T-helper 1 cell treated with Interleukin-12 subunit alpha and Interleukin-12 subunit beta and Interleukin-4 antibody, amounts not matched to agents 30 μg/mL and 1 μg/mL, for 36 hours (primary cell): ENCODE measurements around the gene KRI1.

Source experiments
- H3K27ac Mint-ChIP-seq: one replicate; pipeline ENCODE4 v1.8.0; 2021; ENCODE audit warnings: mild to moderate bottlenecking, mixed read lengths
- H3K27me3 Mint-ChIP-seq: one replicate; pipeline ENCODE4 v1.8.0; 2021; ENCODE audit warnings: low read depth, mixed read lengths
- H3K36me3 Mint-ChIP-seq: one replicate; pipeline ENCODE4 v1.8.0; 2021; ENCODE audit warnings: low read depth, mixed read lengths
- H3K4me1 Mint-ChIP-seq: one replicate; pipeline ENCODE4 v1.8.0; 2021; ENCODE audit warnings: low read depth, mixed read lengths
- H3K4me3 Mint-ChIP-seq: one replicate; pipeline ENCODE4 v1.8.0; 2021; ENCODE audit warnings: mild to moderate bottlenecking, moderate library complexity, mixed read lengths
- H3K9me3 Mint-ChIP-seq: one replicate; pipeline ENCODE4 v1.8.0; 2021; ENCODE audit warnings: mixed read lengths

KRI1 gene

GRCh38 chr19:10565567-10566407 is at the start of gene KRI1:
Gene KRI1, minus strand, starts transcription at chr19:10566010. Its CDS starts 11 bp downstream, at chr19:10565999.
- Mint-ChIP-seq H3K27ac (peak within 1 kb of the TSS; percentile 98), H3K4me1 (peaks cover 39% of the 10 kb centered on the region), H3K27me3 (no peaks in the 10 kb centered on the region), H3K4me3 (peak within 1 kb of the TSS; percentile 99), H3K36me3 (peaks cover 36% of the 10 kb centered on the region), H3K9me3 (no peaks in the 10 kb centered on the region)

GRCh38 chr19:10612499-10613119 is 46.8 kb upstream of the KRI1 start:
- Mint-ChIP-seq H3K4me1 (peaks cover 6% of the 10 kb centered on the region), H3K4me3 (no peak overlapping the region), H3K9me3 (no peaks in the 10 kb centered on the region), H3K27ac (no peak overlapping the region), H3K27me3 (no peaks in the 10 kb centered on the region), H3K36me3 (peaks cover 12% of the 10 kb centered on the region)

DNA sequence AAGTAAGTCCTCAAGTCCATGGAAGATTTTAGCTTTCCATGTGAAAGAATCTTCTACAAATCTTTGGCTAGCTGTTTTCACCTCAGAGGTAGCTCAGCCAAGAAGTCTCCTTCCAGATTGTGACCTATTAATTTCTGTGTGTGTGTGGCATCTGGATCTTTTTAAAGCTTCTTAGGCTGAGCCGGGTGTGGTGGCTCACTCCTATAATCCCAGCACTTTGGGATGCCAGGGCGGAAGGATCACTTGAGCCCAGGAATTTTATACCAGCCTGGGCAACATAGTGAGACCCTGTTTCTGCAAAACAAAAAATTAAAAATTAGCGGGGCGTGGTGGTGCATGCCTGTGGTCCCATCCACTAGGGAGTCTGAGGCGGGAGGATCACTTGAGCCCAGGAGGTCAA is 46.1 kb upstream of the KRI1 start:
- Mint-ChIP-seq H3K27ac (no peak overlapping the region), H3K27me3 (no peaks in the 10 kb centered on the region), H3K9me3 (no peaks in the 10 kb centered on the region), H3K36me3 (peaks cover 12% of the 10 kb centered on the region), H3K4me1 (peaks cover 8% of the 10 kb centered on the region), H3K4me3 (no peak overlapping the region)

DNA sequence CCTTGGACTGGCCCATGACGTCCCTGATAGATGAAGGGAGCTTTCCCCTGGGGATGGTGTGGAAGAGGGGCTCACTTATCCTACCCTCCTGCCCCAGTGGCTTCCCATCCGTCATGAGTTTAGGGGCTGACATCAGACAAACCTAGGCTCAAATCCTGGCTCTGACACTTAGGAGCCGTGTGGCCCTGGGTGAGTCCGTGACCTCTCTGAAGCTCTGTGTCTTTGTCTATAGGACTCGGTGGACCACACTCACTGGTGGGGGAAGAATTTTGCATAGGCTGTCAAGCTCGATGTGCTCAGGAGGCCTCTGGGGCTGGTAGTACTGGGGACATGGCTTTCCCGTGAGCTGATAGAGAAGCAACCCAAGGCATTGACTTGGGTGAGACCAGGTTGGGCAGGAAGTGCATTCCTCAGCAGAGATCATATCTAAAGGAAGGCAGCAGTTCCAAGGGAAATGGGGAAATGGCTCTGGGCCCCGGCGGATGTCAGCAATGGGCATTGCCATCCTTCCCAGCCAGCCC is 38.7 kb upstream of the KRI1 start:
- Mint-ChIP-seq H3K36me3 (peaks cover 6% of the 10 kb centered on the region), H3K4me3 (peak overlapping the region; percentile 99), H3K27me3 (no peaks in the 10 kb centered on the region), H3K4me1 (peaks cover 19% of the 10 kb centered on the region), H3K27ac (peak overlapping the region; percentile 100), H3K9me3 (no peaks in the 10 kb centered on the region)

GRCh38 chr19:10603873-10604459 is 38.2 kb upstream of the KRI1 start:
- Mint-ChIP-seq H3K27ac (peak overlapping the region; percentile 100), H3K4me3 (peak overlapping the region; percentile 99), H3K9me3 (no peaks in the 10 kb centered on the region), H3K4me1 (peaks cover 19% of the 10 kb centered on the region), H3K36me3 (peaks cover 6% of the 10 kb centered on the region), H3K27me3 (no peaks in the 10 kb centered on the region)

- Mint-ChIP-seq H3K27ac (peak overlapping the region; percentile 100), H3K9me3 (no peaks in the 10 kb centered on the region), H3K4me3 (peak overlapping the region; percentile 99), H3K27me3 (no peaks in the 10 kb centered on the region), H3K4me1 (peaks cover 19% of the 10 kb centered on the region), H3K36me3 (peaks cover 6% of the 10 kb centered on the region)
These were observed 37.5 kb upstream of the KRI1 start for GRCh38 chr19:10603084-10603872.

DNA sequence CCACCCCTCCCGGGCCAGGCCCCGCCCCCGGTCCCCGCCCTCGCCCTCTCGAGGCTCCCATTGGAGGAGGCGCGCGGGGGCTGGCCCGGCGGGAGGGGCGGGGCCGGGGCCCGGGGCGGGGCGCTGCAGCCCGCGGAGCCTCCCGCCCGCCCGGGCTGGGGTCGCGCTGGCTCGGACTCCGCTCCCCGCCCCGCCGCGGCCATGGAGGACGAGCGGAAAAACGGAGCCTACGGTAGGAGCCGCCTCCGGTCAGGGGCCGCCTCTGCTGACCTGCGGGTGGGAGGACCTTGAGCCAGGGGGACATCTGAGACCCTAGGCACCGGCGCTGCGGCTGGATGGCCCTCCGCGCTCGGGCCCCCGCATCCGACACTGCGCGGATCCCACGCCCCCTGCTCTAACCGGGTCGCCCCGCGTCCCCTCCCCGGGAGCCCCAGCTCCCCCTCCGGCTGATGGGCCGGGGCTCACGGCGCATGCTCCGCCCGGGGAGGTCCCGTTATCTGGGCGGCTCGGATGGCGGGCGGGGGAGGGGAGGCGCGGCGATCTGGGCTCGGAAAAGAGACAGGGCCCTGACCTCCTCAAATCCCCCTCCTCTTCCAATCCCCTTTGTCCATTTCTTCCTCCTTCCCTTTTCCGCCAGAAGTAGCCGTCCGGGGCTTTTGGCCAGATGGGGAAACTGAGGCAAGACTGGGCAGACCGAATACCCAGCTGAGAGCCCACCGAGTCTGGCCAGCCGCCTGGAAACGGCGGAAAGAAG is 36.7 kb upstream of the KRI1 start:
- H3K27me3 Mint-ChIP-seq = no peaks in the 10 kb centered on the region
- peak overlapping the region; percentile 99 for H3K4me3 Mint-ChIP-seq
- H3K4me1 Mint-ChIP-seq = peaks cover 19% of the 10 kb centered on the region
- no peaks in the 10 kb centered on the region for H3K9me3 Mint-ChIP-seq
- peak overlapping the region; percentile 100 for H3K27ac Mint-ChIP-seq
- H3K36me3 Mint-ChIP-seq = peaks cover 6% of the 10 kb centered on the region

GRCh38 chr19:10601999-10602329 is 36.2 kb upstream of the KRI1 start:
- Mint-ChIP-seq H3K9me3 (no peaks in the 10 kb centered on the region), H3K27me3 (peaks cover under 1% of the 10 kb centered on the region), H3K27ac (peak overlapping the region; percentile 68), H3K4me3 (peak overlapping the region; percentile 80), H3K36me3 (peaks cover 6% of the 10 kb centered on the region), H3K4me1 (peaks cover 18% of the 10 kb centered on the region)

DNA sequence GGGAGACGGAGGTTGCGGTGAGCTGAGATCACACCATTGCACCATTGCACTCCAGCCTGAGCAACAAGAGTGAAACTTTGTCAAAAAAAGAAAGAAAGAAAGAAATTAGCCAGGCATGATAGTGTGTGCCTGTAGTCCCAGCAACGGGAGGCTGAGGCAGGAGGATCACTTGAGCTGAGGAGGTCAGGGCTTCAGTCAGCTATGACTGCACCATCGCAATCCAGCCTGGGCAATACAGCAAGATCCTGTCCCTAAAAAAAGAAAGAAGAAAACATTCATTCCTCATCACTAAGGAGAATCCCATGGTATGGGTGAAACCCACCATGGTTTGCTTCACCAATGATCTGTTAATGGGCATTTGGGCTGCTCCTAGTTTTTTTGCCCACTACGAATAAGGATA is 34.3 kb upstream of the KRI1 start:
- peaks cover 3% of the 10 kb centered on the region for H3K27me3 Mint-ChIP-seq
- H3K27ac Mint-ChIP-seq = no peak overlapping the region
- H3K4me1 Mint-ChIP-seq = peaks cover 31% of the 10 kb centered on the region
- H3K4me3 Mint-ChIP-seq = no peak overlapping the region
- H3K36me3 Mint-ChIP-seq = peaks cover 6% of the 10 kb centered on the region
- no peaks in the 10 kb centered on the region for H3K9me3 Mint-ChIP-seq

DNA sequence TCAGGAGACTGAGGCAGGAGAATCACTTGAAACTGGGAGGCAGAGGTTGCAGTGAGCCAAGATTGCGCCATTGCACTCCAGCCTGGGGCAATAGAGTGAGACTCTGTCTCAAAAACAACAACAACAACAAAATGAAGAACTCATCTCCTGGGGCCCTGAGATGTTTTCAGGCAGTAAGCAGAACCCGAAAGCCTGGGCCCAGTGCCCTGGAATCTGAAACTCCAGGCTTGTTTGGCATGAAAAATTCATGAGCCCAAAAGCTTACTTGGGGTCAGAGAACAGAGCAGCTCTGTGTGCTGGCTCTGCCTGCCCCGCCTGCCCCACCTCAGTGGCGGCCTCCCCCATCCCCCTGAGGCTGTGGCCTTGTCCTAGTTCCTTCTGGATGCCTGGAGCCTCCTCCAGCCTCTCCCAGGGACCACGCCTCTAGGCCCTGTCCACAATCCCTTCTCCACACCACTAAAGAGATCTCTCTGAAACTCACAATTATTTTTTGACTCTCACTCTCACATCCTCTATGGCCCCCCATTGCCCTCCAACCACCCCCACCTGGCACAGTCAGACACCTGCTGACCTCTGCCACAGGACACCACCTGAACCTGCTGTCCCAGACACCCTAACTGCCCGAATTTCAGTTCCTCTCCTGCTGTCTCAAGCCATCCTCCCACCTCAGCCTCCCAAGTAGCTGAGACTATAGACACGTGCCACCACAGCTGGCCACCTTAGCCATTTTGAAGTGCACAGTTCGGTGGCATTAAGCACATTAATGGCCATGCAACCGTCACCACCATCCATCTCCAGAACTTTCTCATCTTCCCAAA is 28.2 kb upstream of the KRI1 start:
- Mint-ChIP-seq H3K4me3 (no peak overlapping the region), H3K27ac (peak overlapping the region; percentile 43), H3K4me1 (peaks cover 14% of the 10 kb centered on the region), H3K36me3 (no peaks in the 10 kb centered on the region), H3K27me3 (peaks cover 3% of the 10 kb centered on the region), H3K9me3 (no peaks in the 10 kb centered on the region)

DNA sequence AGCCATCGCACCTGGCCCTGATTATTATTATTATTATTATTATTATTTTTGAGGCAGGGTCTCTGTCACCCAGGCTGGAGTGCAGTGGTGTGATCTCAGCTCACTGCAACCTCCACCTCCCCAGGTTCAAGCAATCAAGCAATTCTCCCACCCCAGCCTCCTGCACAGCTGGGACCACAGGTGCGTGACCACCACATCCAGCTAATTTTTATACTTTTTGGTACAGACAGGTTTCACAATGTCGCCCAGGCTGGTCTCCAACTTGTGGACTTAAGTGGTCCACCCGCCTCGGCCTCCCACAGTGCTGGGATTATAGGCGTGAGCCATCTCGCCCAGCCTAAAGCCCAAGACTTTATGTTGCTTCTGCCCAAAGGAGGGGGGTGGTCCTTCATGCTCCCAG is 27.3 kb upstream of the KRI1 start:
- no peak overlapping the region for H3K4me3 Mint-ChIP-seq
- peaks cover 3% of the 10 kb centered on the region for H3K27me3 Mint-ChIP-seq
- no peaks in the 10 kb centered on the region for H3K9me3 Mint-ChIP-seq
- no peaks in the 10 kb centered on the region for H3K36me3 Mint-ChIP-seq
- H3K27ac Mint-ChIP-seq = no peak overlapping the region
- peaks cover 14% of the 10 kb centered on the region for H3K4me1 Mint-ChIP-seq

DNA sequence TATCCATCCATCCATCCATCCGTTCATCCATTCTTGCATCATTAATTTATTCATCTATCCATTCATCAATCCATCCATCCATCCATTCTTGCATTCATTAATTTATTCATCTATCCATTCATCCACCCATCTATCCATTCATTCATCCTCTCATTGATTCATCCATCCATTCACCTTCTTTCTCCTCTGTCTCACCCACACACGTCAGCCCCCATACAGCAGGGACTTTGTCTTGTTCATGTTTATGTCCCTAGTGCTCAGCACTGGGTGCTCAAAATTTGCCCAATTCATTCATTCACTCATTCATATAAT is 22.0 kb upstream of the KRI1 start:
- no peak overlapping the region for H3K4me3 Mint-ChIP-seq
- H3K9me3 Mint-ChIP-seq = no peaks in the 10 kb centered on the region
- H3K36me3 Mint-ChIP-seq = peaks cover 4% of the 10 kb centered on the region
- H3K27ac Mint-ChIP-seq = no peak overlapping the region
- H3K27me3 Mint-ChIP-seq = peaks cover 17% of the 10 kb centered on the region
- peaks cover 10% of the 10 kb centered on the region for H3K4me1 Mint-ChIP-seq
